GM18909 (cell line): ENCODE measurements around the gene C5orf58.
"Not testable (repeated sequence)": the region's sequence is repeated elsewhere in the genome, so short reads cannot be mapped to it uniquely, and the experiment has no call there.

ENCODE experiments used
- ATAC-seq: cut with Tn5 transposase; IDR thresholded peaks from one replicate; pipeline ENCODE4 v1.9.1; 2021; ENCODE audit warnings: mild to moderate bottlenecking; ENCODE audit not compliant: unreplicated experiment, poor library complexity

Gene C5orf58

GRCh38 chr5:170221327-170221741 is 11.5 kb upstream of the C5orf58 start:
- ATAC-seq: no peak

- no peak for ATAC-seq
Measured at GRCh38 chr5:170223360-170223759, 9.4 kb upstream of the C5orf58 start.

- no peak for ATAC-seq
Measured at GRCh38 chr5:170223906-170224305, 8.9 kb upstream of the C5orf58 start.

- ATAC-seq: peak; percentile 65
Measured at GRCh38 chr5:170225326-170226128, 7.3 kb upstream of the C5orf58 start.

GRCh38 chr5:170226129-170226615 is 6.6 kb upstream of the C5orf58 start:
- no peak for ATAC-seq

- no peak for ATAC-seq
Measured at GRCh38 chr5:170226661-170227060, 6.1 kb upstream of the C5orf58 start.

GRCh38 chr5:170228762-170229435 is 3.9 kb upstream of the C5orf58 start:
- ATAC-seq: no peak

- ATAC-seq: no peak
Measured at GRCh38 chr5:170233358-170233892, 640 bp downstream of the C5orf58 start.

- ATAC-seq: no peak
Measured at GRCh38 chr5:170235876-170236864, 3.4 kb downstream of the C5orf58 start.

GRCh38 chr5:170238456-170239196 is 5.8 kb downstream of the C5orf58 start:
- no peak for ATAC-seq

GRCh38 chr5:170245436-170245835 is 12.7 kb downstream of the C5orf58 start:
- ATAC-seq: not testable (repeated sequence)

GRCh38 chr5:170246126-170246870 is 13.5 kb downstream of the C5orf58 start:
- no peak for ATAC-seq

- ATAC-seq: no peak
Measured at GRCh38 chr5:170247363-170247762, 14.6 kb downstream of the C5orf58 start.

- no peak for ATAC-seq
Measured at GRCh38 chr5:170248172-170248930, 15.6 kb downstream of the C5orf58 start.

GRCh38 chr5:170248931-170249227 is 16.1 kb downstream of the C5orf58 start:
- not testable (repeated sequence) for ATAC-seq

GRCh38 chr5:170249355-170249754 is 16.6 kb downstream of the C5orf58 start:
- ATAC-seq: no peak

GRCh38 chr5:170250810-170251317 is 18.1 kb downstream of the C5orf58 start:
- no peak for ATAC-seq

- ATAC-seq: no peak
Measured at GRCh38 chr5:170251462-170251861, 18.7 kb downstream of the C5orf58 start.
